Caco-2 (cell line): ENCODE results near the gene GALNT14. TPM values are rescaled to one million over a fixed set of nuclear protein-coding genes. Genes with fewer than 3 reads are reported as not detected.

ENCODE experiments used
- BruUV-seq: library from RNA; stranded (reverse); fragments of 400-500 nt; replicated peaks from 2 replicates; lab custom pipeline; 2021; lab: Mats Ljungman, UMichigan
- CTCF ChIA-PET: fragments of 300-600 bp; sonication (Branson Sonifier 250); formaldehyde crosslinking; loops from one replicate; lab custom pipeline; 2022; ENCODE audit warnings: antibody characterized with exemption; lab: Charles Lee
- POLR2A ChIA-PET: fragments of 300-600 bp; sonication (Branson Sonifier 250); formaldehyde crosslinking; loops from one replicate; lab custom pipeline; 2022; ENCODE audit warnings: antibody characterized with exemption; lab: Charles Lee
- DNase-seq, 2 experiments: peaks; one replicate each; pipeline versions ENCODE4 v3.0.0 to v3.0.0-alpha.2; 2020 to 2022
- H3K27me3 ChIP-seq: replicated peaks from 2 replicates; pipeline ENCODE4 v1.6.0; 2011; ENCODE audit warnings: low read length; ENCODE audit not compliant: control insufficient read depth, insufficient read depth
- H3K36me3 ChIP-seq: 2 replicates; pipeline ENCODE4 v1.5.1; 2011; ENCODE audit warnings: low read length; ENCODE audit not compliant: control insufficient read depth, insufficient read depth
- H3K4me1 ChIP-seq: fragments of 250-450 bp; sonication (Bioruptor Pico); 2 replicates; pipeline ENCODE4 v1.5.1; 2020; ENCODE audit warnings: mild to moderate bottlenecking
- H3K4me3 ChIP-seq: 2 replicates; pipeline ENCODE4 v1.5.1; 2011; ENCODE audit warnings: low read depth, mild to moderate bottlenecking, control low read depth, low read length
- H3K9me3 ChIP-seq: fragments of 250-450 bp; sonication (Bioruptor Pico); 2 replicates; pipeline ENCODE4 v1.5.1; 2020; ENCODE audit warnings: mild to moderate bottlenecking, moderate library complexity
- H3K27ac Mint-ChIP-seq: one replicate; pipeline ENCODE4 v1.8.0; 2022; ENCODE audit warnings: mixed read lengths; ENCODE audit not compliant: unreplicated experiment
- H3K27me3 Mint-ChIP-seq: one replicate; pipeline ENCODE4 v1.8.0; 2022; ENCODE audit warnings: mixed read lengths; ENCODE audit not compliant: insufficient read depth, unreplicated experiment
- H3K36me3 Mint-ChIP-seq: one replicate; pipeline ENCODE4 v1.8.0; 2022; ENCODE audit warnings: mild to moderate bottlenecking, mixed read lengths; ENCODE audit not compliant: insufficient read depth, unreplicated experiment
- H3K4me1 Mint-ChIP-seq: one replicate; pipeline ENCODE4 v1.8.0; 2022; ENCODE audit warnings: low read depth, mixed read lengths; ENCODE audit not compliant: unreplicated experiment
- H3K4me3 Mint-ChIP-seq: one replicate; pipeline ENCODE4 v1.8.0; 2022; ENCODE audit warnings: mild to moderate bottlenecking, moderate library complexity, mixed read lengths; ENCODE audit not compliant: unreplicated experiment
- H3K9me3 Mint-ChIP-seq: one replicate; pipeline ENCODE4 v1.8.0; 2022; ENCODE audit warnings: mixed read lengths; ENCODE audit not compliant: unreplicated experiment
- intact Hi-C: fragments of 100-400 bp; cut with micrococcal nuclease; formaldehyde crosslinking; loops from one replicate; pipeline ENCODE4 v1.10.0; 2022; ENCODE audit not compliant: unreplicated experiment
- total RNA-seq: library from RNA; stranded (reverse); gene quantifications from 2 replicates; pipeline ENCODE4 v1.2.3, GENCODE V29; 2022
- TF ChIP-seq, protein P1 (sequence below), 2 experiments: fragments of 200-600 bp in 1 of 2; IDR thresholded peaks; 1 replicate in 1 of 2; 2 replicates in 1 of 2; pipeline versions ENCODE4 v1.5.1 to v1.8.0; 2011 to 2022; ENCODE audit warnings: antibody characterized with exemption in 1 of 2, control low read depth in 1 of 2, inconsistent platforms in 1 of 2, low read depth in 1 of 2, low read length in 1 of 2, mild to moderate bottlenecking in 1 of 2, moderate library complexity in 1 of 2; ENCODE audit not compliant: insufficient read depth in 1 of 2, severe bottlenecking in 1 of 2, unreplicated experiment in 1 of 2

Gene GALNT14
- total RNA-seq, 1 experiment from 2014 or later: not detected

DNA sequence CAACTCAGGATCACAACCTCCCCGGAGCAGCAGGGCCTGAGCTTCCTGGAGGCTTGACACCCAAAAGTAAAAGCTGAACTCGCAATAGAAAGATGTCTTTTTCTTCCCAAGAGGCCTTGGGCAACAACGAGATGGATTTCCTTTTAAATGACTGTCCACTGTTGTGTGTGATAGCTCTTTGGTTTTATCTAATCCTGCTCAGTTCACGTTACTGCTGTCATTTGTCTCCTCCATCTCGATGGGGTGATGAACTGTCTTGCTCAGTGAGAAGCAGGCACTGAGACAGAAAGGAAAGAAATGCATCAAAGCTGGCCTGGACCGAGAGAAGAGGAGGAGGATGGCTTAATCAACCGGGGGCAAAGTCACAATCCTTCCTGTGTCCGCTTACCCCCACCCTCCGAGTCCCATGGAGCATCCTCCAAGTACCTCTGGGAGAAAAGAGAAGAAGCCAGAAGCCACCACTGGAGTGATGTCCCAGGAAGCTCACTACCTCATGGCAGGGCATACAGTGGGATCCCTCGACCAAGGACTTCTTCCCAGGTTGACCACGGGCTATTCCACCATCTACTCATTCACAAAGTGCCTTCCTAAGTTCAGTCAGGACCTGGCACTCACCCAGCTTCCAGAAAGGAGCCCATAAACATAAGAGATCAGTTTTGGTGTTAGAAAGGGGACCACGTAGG, 68.5 kb downstream of the GALNT14 start:
- no peak for DNase-seq
- Histone ChIP-seq H3K27me3 (0 out of 2 replicates have a peak, but pooled peaks cover 1% of the 10 kb centered on the region), H3K36me3 (no peaks in the 10 kb centered on the region), H3K4me1 (no peaks in the 10 kb centered on the region), H3K9me3 (no peaks in the 10 kb centered on the region), H3K4me3 (no peak overlapping the region)
- H3K36me3 Mint-ChIP-seq: no peaks in the 10 kb centered on the region
- peaks cover 20% of the 10 kb centered on the region for H3K27me3 Mint-ChIP-seq
- no peaks in the 10 kb centered on the region for H3K4me1 Mint-ChIP-seq
- no peaks in the 10 kb centered on the region for H3K9me3 Mint-ChIP-seq
- H3K4me3 Mint-ChIP-seq: no peak overlapping the region
- CTCF ChIA-PET: no interaction called here
- intact Hi-C loops: no loop called here
- no peak overlapping the region for H3K27ac Mint-ChIP-seq
- no TSS peak for BruUV-seq
- POLR2A ChIA-PET: no interaction called here
- TF ChIP-seq, protein P1, sequence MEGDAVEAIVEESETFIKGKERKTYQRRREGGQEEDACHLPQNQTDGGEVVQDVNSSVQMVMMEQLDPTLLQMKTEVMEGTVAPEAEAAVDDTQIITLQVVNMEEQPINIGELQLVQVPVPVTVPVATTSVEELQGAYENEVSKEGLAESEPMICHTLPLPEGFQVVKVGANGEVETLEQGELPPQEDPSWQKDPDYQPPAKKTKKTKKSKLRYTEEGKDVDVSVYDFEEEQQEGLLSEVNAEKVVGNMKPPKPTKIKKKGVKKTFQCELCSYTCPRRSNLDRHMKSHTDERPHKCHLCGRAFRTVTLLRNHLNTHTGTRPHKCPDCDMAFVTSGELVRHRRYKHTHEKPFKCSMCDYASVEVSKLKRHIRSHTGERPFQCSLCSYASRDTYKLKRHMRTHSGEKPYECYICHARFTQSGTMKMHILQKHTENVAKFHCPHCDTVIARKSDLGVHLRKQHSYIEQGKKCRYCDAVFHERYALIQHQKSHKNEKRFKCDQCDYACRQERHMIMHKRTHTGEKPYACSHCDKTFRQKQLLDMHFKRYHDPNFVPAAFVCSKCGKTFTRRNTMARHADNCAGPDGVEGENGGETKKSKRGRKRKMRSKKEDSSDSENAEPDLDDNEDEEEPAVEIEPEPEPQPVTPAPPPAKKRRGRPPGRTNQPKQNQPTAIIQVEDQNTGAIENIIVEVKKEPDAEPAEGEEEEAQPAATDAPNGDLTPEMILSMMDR (IDR thresholded peaks at IDR 0.05; ENCODE audit: insufficient read depth in 1 of 2, low read depth in 1 of 2, low read length in 1 of 2, severe bottlenecking in 1 of 2, unreplicated experiment in 1 of 2): no peak

DNA sequence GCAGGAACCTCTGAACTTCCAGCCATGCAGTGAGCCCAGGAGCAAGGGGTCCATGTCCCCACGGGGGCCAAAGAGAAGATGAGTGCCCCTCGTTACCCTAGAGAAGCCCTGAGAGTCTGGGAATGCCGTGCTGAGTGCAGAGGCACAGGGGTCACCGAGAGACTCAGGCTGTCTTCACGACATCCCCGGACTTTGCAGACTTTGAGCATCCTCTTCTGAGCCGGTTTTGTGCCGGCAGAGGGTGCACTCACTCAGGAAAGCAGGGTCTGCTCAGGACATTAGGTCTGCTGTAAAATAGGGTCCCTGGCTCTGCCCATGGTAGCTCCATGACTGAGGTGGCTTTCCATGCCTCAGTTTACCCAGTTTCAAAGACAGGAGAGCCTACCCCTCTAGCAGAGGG, 71.0 kb downstream of the GALNT14 start:
- TF ChIP-seq, protein P1 (IDR thresholded peaks at IDR 0.05; ENCODE audit: insufficient read depth in 1 of 2, low read depth in 1 of 2, low read length in 1 of 2, severe bottlenecking in 1 of 2, unreplicated experiment in 1 of 2): no peak
- H3K9me3 Mint-ChIP-seq: no peaks in the 10 kb centered on the region
- no peak overlapping the region for H3K4me3 Mint-ChIP-seq
- Histone ChIP-seq H3K4me3 (no peak overlapping the region), H3K36me3 (no peaks in the 10 kb centered on the region), H3K9me3 (no peaks in the 10 kb centered on the region), H3K27me3 (0 out of 2 replicates have a peak, but pooled peaks cover 1% of the 10 kb centered on the region), H3K4me1 (no peaks in the 10 kb centered on the region)
- CTCF ChIA-PET: interaction anchor here (1.1 kb wide), 1 partner anchor 103 kb away, joined by 3 read pairs; no protein-coding TSS in a partner anchor
- peaks cover 10% of the 10 kb centered on the region for H3K27me3 Mint-ChIP-seq
- no peaks in the 10 kb centered on the region for H3K36me3 Mint-ChIP-seq
- H3K27ac Mint-ChIP-seq: no peak overlapping the region
- POLR2A ChIA-PET: no interaction called here
- no peaks in the 10 kb centered on the region for H3K4me1 Mint-ChIP-seq
- intact Hi-C loops: no loop called here
- BruUV-seq: no TSS peak
- DNase-seq: no peak

DNA sequence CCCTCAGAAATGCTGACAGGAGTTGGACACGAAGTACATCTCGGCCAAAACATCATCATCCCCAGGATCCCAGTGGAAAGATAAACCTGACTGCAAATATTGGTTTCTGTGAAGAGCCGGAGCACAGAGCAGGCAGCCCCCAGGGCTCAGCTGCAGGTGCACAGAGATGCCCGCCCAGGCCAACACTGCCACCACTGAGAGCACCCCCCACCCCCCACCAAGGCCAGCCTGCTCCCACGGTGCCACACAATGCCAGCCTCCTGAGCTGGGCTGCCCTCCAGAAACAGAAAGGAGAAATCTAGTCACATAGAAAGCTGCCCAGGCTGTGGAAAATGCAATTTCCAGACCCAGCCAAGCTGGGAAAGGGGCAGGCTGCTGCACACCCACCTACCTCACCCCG, 71.7 kb downstream of the GALNT14 start:
- Histone ChIP-seq H3K4me3 (no peak overlapping the region), H3K9me3 (no peaks in the 10 kb centered on the region), H3K4me1 (no peaks in the 10 kb centered on the region), H3K27me3 (0 out of 2 replicates have a peak, but pooled peaks cover 1% of the 10 kb centered on the region), H3K36me3 (no peaks in the 10 kb centered on the region)
- no peak for DNase-seq
- H3K4me1 Mint-ChIP-seq: no peaks in the 10 kb centered on the region
- intact Hi-C loops: no loop called here
- TF ChIP-seq, protein P1 (IDR thresholded peaks at IDR 0.05; ENCODE audit: insufficient read depth in 1 of 2, low read depth in 1 of 2, low read length in 1 of 2, severe bottlenecking in 1 of 2, unreplicated experiment in 1 of 2): no peak
- H3K27me3 Mint-ChIP-seq: peaks cover 11% of the 10 kb centered on the region
- ChIA-PET CTCF (no interaction called here), POLR2A (no interaction called here)
- no peak overlapping the region for H3K4me3 Mint-ChIP-seq
- BruUV-seq: no TSS peak
- H3K36me3 Mint-ChIP-seq: no peaks in the 10 kb centered on the region
- H3K9me3 Mint-ChIP-seq: no peaks in the 10 kb centered on the region
- H3K27ac Mint-ChIP-seq: no peak overlapping the region
